Left lung (tissue), 10 donors: ENCODE measurements around the gene MYORG. TPM values are rescaled to one million over a fixed set of nuclear protein-coding genes. Genes with fewer than 3 reads are reported as not detected.

ENCODE experiments used
- ATAC-seq: fragments of 200-7000 bp; cut with Tn5 transposase; one replicate; pipeline ENCODE4 v1.9.1; 2020; ENCODE audit warnings: moderate library complexity
- DNase-seq, 4 donors: peaks; one replicate each; pipeline ENCODE4 v3.0.0-alpha.2; 2013 to 2020
- H3K27ac ChIP-seq, 2 donors: fragments of 200-600 bp; sonication (generic) in 1 of 2; one replicate each; pipeline versions ENCODE4 v1.5.0 to v1.8.0; 2020 to 2021
- H3K27me3 ChIP-seq, 2 donors: fragments of 200-600 bp; sonication (generic) in 1 of 2; one replicate each; pipeline versions ENCODE4 v1.5.0 to v1.8.0; 2020 to 2021
- H3K36me3 ChIP-seq, 2 donors: fragments of 200-600 bp; sonication (generic) in 1 of 2; one replicate each; pipeline versions ENCODE4 v1.5.0 to v1.8.0; 2020 to 2021
- H3K4me1 ChIP-seq, 2 donors: fragments of 200-600 bp; one replicate each; pipeline ENCODE4 v1.8.0; 2021
- H3K4me3 ChIP-seq, 2 donors: fragments of 200-600 bp; sonication (generic) in 1 of 2; one replicate each; pipeline versions ENCODE4 v1.5.0 to v1.8.0; 2020 to 2021; ENCODE audit warnings: mild to moderate bottlenecking in 1 of 2
- H3K9me3 ChIP-seq, 2 donors: fragments of 200-600 bp; sonication (generic) in 1 of 2; one replicate each; pipeline versions ENCODE4 v1.5.0 to v1.8.0; 2020 to 2021
- CTCF ChIP-seq, 2 donors: fragments of 200-600 bp; sonication (generic) in 1 of 2; IDR thresholded peaks; one replicate each; pipeline versions ENCODE4 v1.5.0 to v1.8.0; 2021; ENCODE audit warnings: antibody characterized with exemption in 2 of 2
- intact Hi-C, 2 donors: fragments of 100-400 bp; cut with DNase I; formaldehyde crosslinking; loops; one replicate each; pipeline versions ENCODE4 v1.11.2 to v1.14.2; 2022
- polyA plus RNA-seq, 6 donors: library from polyadenylated mRNA; unstranded; fragments of 120-200 nt; gene quantifications; one replicate each; pipeline ENCODE4 v1.2.1, GENCODE V29; 2013; ENCODE audit not compliant: insufficient read length in 6 of 6
- total RNA-seq, 2 donors: library from RNA; stranded (reverse); fragmentation: NEBNext Ultra II Directional; extraction: Animal tissue kit (Norgen Biotek cat#: 25700); gene quantifications; one replicate each; pipeline ENCODE4 v1.2.1, GENCODE V29; 2021
- donor health status: DM: no; HTN: yes; CAD: no.
- donor health status: DM: no; HTN: no; CAD: no.

Gene MYORG
- total and polyA plus RNA-seq, 8 donors: 3.1 to 22.6 (median 4.2) TPM

GRCh38 chr9:34385561-34386230 lies 9.0 kb upstream of the MYORG start:
- ATAC-seq (no peak), DNase-seq (no peak)
- Histone ChIP-seq H3K4me1 (peaks cover 5 to 7% of the 10 kb centered on the region in 2 donors), H3K36me3 (no peaks in the 10 kb centered on the region), H3K9me3 (no peaks in the 10 kb centered on the region), H3K27ac (no peak overlapping the region), H3K27me3 (peaks cover 0 to 25% of the 10 kb centered on the region in 2 donors), H3K4me3 (no peak overlapping the region)
- TF ChIP-seq CTCF (IDR thresholded peaks at IDR 0.05): no peak
- intact Hi-C loops: no loop called here

GRCh38 chr9:34384368-34385165 lies 7.9 kb upstream of the MYORG start:
- no peak overlapping the region for H3K27ac ChIP-seq
- DNase-seq: no peak
- no peak overlapping the region for H3K4me3 ChIP-seq
- H3K4me1 ChIP-seq: peaks cover 13 to 19% of the 10 kb centered on the region in 2 donors
- peaks cover 0 to 14% of the 10 kb centered on the region in 2 donors for H3K27me3 ChIP-seq
- no peak for TF ChIP-seq CTCF (IDR thresholded peaks at IDR 0.05)
- no peak for ATAC-seq
- H3K36me3 ChIP-seq: no peaks in the 10 kb centered on the region
- no peaks in the 10 kb centered on the region for H3K9me3 ChIP-seq
- intact Hi-C loops: no loop called here

- ATAC-seq (no peak), DNase-seq (no peak)
- no peak for TF ChIP-seq CTCF (IDR thresholded peaks at IDR 0.05)
- intact Hi-C loops: no loop called here
- H3K4me3 ChIP-seq: no peak overlapping the region
- H3K27ac ChIP-seq: no peak overlapping the region
- peaks cover 13 to 25% of the 10 kb centered on the region in 2 donors for H3K4me1 ChIP-seq
- no peaks in the 10 kb centered on the region for H3K36me3 ChIP-seq
- no peaks in the 10 kb centered on the region for H3K9me3 ChIP-seq
- H3K27me3 ChIP-seq: peaks cover 0 to 14% of the 10 kb centered on the region in 2 donors
Observed at GRCh38 chr9:34383904-34384303, 7.2 kb upstream of the MYORG start.

GRCh38 chr9:34382879-34383278 lies 6.2 kb upstream of the MYORG start:
- DNase-seq (no peak), ATAC-seq (no peak)
- Histone ChIP-seq H3K27ac (no peak overlapping the region), H3K27me3 (peaks cover 0 to 14% of the 10 kb centered on the region in 2 donors), H3K4me3 (no peak overlapping the region), H3K9me3 (no peaks in the 10 kb centered on the region), H3K36me3 (no peaks in the 10 kb centered on the region), H3K4me1 (peaks cover 13 to 26% of the 10 kb centered on the region in 2 donors)
- intact Hi-C loops: no loop called here
- no peak for TF ChIP-seq CTCF (IDR thresholded peaks at IDR 0.05)

- peaks cover 13 to 34% of the 10 kb centered on the region in 2 donors for H3K4me1 ChIP-seq
- ATAC-seq (no peak), DNase-seq (no peak)
- H3K4me3 ChIP-seq: no peak overlapping the region
- TF ChIP-seq CTCF (IDR thresholded peaks at IDR 0.05): no peak
- intact Hi-C loops: no loop called here
- no peaks in the 10 kb centered on the region for H3K9me3 ChIP-seq
- H3K27ac ChIP-seq: no peak overlapping the region
- peaks cover 0 to 14% of the 10 kb centered on the region in 2 donors for H3K27me3 ChIP-seq
- no peaks in the 10 kb centered on the region for H3K36me3 ChIP-seq
Observed at GRCh38 chr9:34382054-34382453, 5.4 kb upstream of the MYORG start.
